ENCODE measurements around the gene GPR162.

GRCh38 chr12:6861391-6861790, 39.8 kb downstream of the GPR162 start:
- no peak for TF ChIP-seq REST (IDR thresholded peaks at IDR 0.05)
- TF ChIP-seq FOXA2 (IDR thresholded peaks at IDR 0.05) = no peak
- TF ChIP-seq CTCF (IDR thresholded peaks at IDR 0.05; ENCODE audit: low read depth, low read length, missing input control) = no peak
- TF ChIP-seq ZBTB33 (IDR thresholded peaks at IDR 0.05) = no peak
- no peak for TF ChIP-seq HNF4G (IDR thresholded peaks at IDR 0.05)
- TF ChIP-seq RAD21 (IDR thresholded peaks at IDR 0.05) = no peak
